ENCODE data around the gene LDAF1. TPM values are rescaled to one million over a fixed set of nuclear protein-coding genes. Genes with fewer than 3 reads are reported as not detected.

The LDAF1 gene
- total RNA-seq, 1 experiment from 2014 or later: 18.7 TPM

DNA sequence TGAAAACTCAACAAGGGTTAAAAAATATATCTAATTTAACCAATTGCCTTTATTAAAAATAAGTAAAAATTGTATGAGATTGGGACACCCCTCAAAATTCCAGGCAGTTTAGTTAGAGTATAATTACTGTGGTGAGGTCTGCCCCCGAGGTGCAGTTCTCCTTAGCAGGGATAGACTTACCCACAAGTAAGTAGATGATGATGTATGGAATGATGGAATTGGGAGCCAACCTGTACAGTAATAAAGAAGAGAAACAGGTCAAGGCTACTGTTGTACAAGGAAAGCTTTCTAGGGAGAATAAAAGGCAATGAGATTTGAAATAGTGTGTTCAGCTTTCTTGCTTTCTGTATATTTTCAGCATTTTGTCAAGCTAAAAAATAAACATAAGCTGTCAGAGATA, 1.8 kb downstream of the LDAF1 start:
- Mint-ChIP-seq H3K9me3 (no peaks in the 10 kb centered on the region; a peak in 1 of 5 replicates), H3K36me3 (ENCODE audit: insufficient read depth in 1 of 3, low read depth in 3 of 3) (peaks cover 18 to 41% (median 38%) of the 10 kb centered on the region in 3 experiments; a peak in 6 of 7 replicates), H3K27me3 (ENCODE audit: low read depth) (peaks cover 8% of the 10 kb centered on the region), H3K4me3 (no peak overlapping the region), H3K27ac (no peak overlapping the region), H3K4me1 (peaks cover 15 to 22% of the 10 kb centered on the region in 2 experiments)
- peaks cover 4% of the 10 kb centered on the region; the same call in 1 of the 2 replicates for H3K4me1 ChIP-seq (ENCODE audit: insufficient read depth, low read length)
- H2BK12ac ChIP-seq (ENCODE audit: insufficient read length, low read depth, low read length): no peak overlapping the region
- no peak overlapping the region for H4K91ac ChIP-seq (ENCODE audit: insufficient read length, low read depth, low read length)
- H2BK15ac ChIP-seq (ENCODE audit: low read depth, low read length): no peak overlapping the region
- H3K23me2 ChIP-seq (ENCODE audit: insufficient read length, low read depth, low read length, poor library complexity, severe bottlenecking): peaks cover 13% of the 10 kb centered on the region
- no peak overlapping the region for H2AFZ ChIP-seq (ENCODE audit: low read length)
- no peaks in the 10 kb centered on the region for H3K9me3 ChIP-seq (ENCODE audit: control insufficient read depth, low read depth, low read length)
- no peak overlapping the region for H3K9ac ChIP-seq (ENCODE audit: extremely low read depth, insufficient read length, low read length)
- no peak overlapping the region for H3K27ac ChIP-seq (ENCODE audit: insufficient read length, low read depth, low read length)
- H3K79me1 ChIP-seq (ENCODE audit: insufficient read depth, low read depth, low read length, poor library complexity, severe bottlenecking): no peaks in the 10 kb centered on the region
- H3K27me3 ChIP-seq (ENCODE audit: insufficient read depth, low read length): no peaks in the 10 kb centered on the region; the same call in 1 of the 2 replicates
- WGBS (ENCODE audit: extremely low coverage, insufficient read length, low lambda C conversion rate): no CpG with 5 or more reads among the region's 1 CpG
- H4K5ac ChIP-seq (ENCODE audit: insufficient read length, low read depth, low read length): no peak overlapping the region
- DNase-seq: no peak
- no peak overlapping the region for H2AK5ac ChIP-seq (ENCODE audit: insufficient read length, low read length)
- H3K79me2 ChIP-seq (ENCODE audit: insufficient read depth, low read length): no peaks in the 10 kb centered on the region
- no peak overlapping the region for H2BK120ac ChIP-seq (ENCODE audit: low read depth, low read length, poor library complexity, severe bottlenecking)
- H3K23ac ChIP-seq (ENCODE audit: insufficient read length, low read depth, low read length): no peak overlapping the region
- no peak overlapping the region for H3T11ph ChIP-seq (ENCODE audit: low read length)
- no peak overlapping the region for H3K4ac ChIP-seq (ENCODE audit: low read depth, low read length)
- H2BK5ac ChIP-seq (ENCODE audit: insufficient read length, low read length): no peak overlapping the region
- H4K20me1 ChIP-seq (ENCODE audit: control insufficient read depth, insufficient read depth, insufficient read length): no peaks in the 10 kb centered on the region
- H2BK20ac ChIP-seq (ENCODE audit: low read depth, low read length, poor library complexity, severe bottlenecking): no peak overlapping the region
- no peak overlapping the region for H4K8ac ChIP-seq (replicated peaks; ENCODE audit: insufficient read length, low read depth, low read length)
- H3K4me2 ChIP-seq (ENCODE audit: insufficient read depth, insufficient read length, low read length): no peak overlapping the region
- TF ChIP-seq CTCF (conservative IDR thresholded peaks at IDR 0.05): no peak
- H3K56ac ChIP-seq (ENCODE audit: insufficient read length, low read depth, low read length): no peak overlapping the region
- H3K14ac ChIP-seq (ENCODE audit: insufficient read depth, low read length): no peak overlapping the region
- H3K18ac ChIP-seq (ENCODE audit: insufficient read length, low read depth, low read length): no peak overlapping the region
